ENCODE data around the gene USH2A.

The USH2A gene

GRCh38 chr1:215845234-215845891, 577.9 kb downstream of the USH2A start:
- DNase-seq = no peak

- DNase-seq = no peak
Observed at GRCh38 chr1:215844777-215845176, 578.5 kb downstream of the USH2A start.

- no peak for DNase-seq
Observed at GRCh38 chr1:215844266-215844665, 579.0 kb downstream of the USH2A start.

GRCh38 chr1:215842905-215843304, 580.3 kb downstream of the USH2A start:
- DNase-seq = no peak

GRCh38 chr1:215835951-215836350, 587.3 kb downstream of the USH2A start:
- no peak for DNase-seq

- no peak for DNase-seq
Observed at GRCh38 chr1:215833941-215834729, 589.1 kb downstream of the USH2A start.

- DNase-seq = no peak
Observed at GRCh38 chr1:215830226-215830810, 592.9 kb downstream of the USH2A start.

GRCh38 chr1:215825056-215825455, 598.2 kb downstream of the USH2A start:
- DNase-seq = no peak

GRCh38 chr1:215824245-215824644, 599.0 kb downstream of the USH2A start:
- no peak for DNase-seq

GRCh38 chr1:215819114-215819513, 604.1 kb downstream of the USH2A start:
- no peak for DNase-seq

GRCh38 chr1:215807911-215808436, 615.3 kb downstream of the USH2A start:
- DNase-seq = no peak

GRCh38 chr1:215807218-215807617, 616.0 kb downstream of the USH2A start:
- DNase-seq = no peak

- DNase-seq = no peak
Observed at GRCh38 chr1:215797859-215798258, 625.4 kb downstream of the USH2A start.

- no peak for DNase-seq
Observed at GRCh38 chr1:215794156-215794555, 629.1 kb downstream of the USH2A start.

GRCh38 chr1:215793180-215793579, 630.1 kb downstream of the USH2A start:
- no peak for DNase-seq

GRCh38 chr1:215792446-215792845, 630.8 kb downstream of the USH2A start:
- no peak for DNase-seq

GRCh38 chr1:215789981-215790380, 633.3 kb downstream of the USH2A start:
- DNase-seq = no peak

GRCh38 chr1:215786997-215787396, 636.3 kb downstream of the USH2A start:
- no peak for DNase-seq

GRCh38 chr1:215780641-215781040, 642.6 kb downstream of the USH2A start:
- DNase-seq = no peak

GRCh38 chr1:215780139-215780538, 643.1 kb downstream of the USH2A start:
- no peak for DNase-seq

- DNase-seq = no peak
Observed at GRCh38 chr1:215779729-215780128, 643.5 kb downstream of the USH2A start.

GRCh38 chr1:215777370-215777925, 645.8 kb downstream of the USH2A start:
- no peak for DNase-seq

- no peak for DNase-seq
Observed at GRCh38 chr1:215776336-215776735, 646.9 kb downstream of the USH2A start.

Data from right kidney (tissue), 1 donor.